GM18499 (cell line): ENCODE measurements around the gene DCAF17.
"Not testable (repeated sequence)": the region's sequence is repeated elsewhere in the genome, so short reads cannot be mapped to it uniquely, and the experiment has no call there.

Experiments used
- ATAC-seq: cut with Tn5 transposase; IDR thresholded peaks from one replicate; pipeline ENCODE4 v1.9.1; 2021; ENCODE audit warnings: moderate number of reproducible peaks; ENCODE audit not compliant: insufficient read depth, unreplicated experiment

DCAF17 gene

GRCh38 chr2:171441470-171441869 lies 7.4 kb downstream of the DCAF17 start:
- ATAC-seq: no peak

DNA sequence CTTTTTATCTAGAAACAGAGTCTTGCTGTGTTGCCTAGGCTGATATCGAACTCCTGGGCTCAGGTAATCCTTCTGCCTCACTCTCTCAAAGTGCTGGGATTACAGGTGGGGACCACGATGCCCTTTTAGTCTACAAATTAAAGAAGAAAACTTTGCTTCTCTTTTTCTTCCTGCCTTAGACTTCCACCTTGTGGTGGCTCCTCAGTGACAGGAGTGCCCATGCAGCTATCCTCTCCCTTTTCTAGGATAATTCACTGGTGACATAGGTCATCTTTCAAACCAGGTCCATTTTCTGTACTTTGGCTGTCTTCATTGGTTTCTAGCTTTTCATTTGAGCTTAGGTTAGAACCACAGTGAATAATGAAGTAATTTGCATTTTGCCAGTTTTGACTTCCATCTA lies 13.6 kb downstream of the DCAF17 start:
- no peak for ATAC-seq

GRCh38 chr2:171451074-171451473 lies 17.0 kb downstream of the DCAF17 start:
- no peak for ATAC-seq

DNA sequence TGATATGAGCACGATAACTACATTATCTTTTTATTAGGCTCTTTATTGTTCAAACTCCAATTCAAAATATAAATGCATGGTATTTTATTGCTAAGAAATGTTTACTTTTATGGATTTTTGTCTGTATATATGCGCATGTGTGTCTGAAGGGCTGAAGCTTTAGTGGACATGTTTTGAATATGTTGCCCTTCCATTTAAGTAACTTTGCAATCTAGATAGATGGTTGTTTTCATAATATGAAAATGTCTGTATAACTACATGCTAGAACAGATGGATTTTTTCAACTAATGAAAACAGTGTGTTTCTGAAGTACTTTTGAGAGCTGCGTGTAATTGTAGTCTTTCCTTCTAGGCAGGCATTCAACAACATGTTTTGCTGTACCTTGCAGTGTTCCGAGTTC lies 18.7 kb downstream of the DCAF17 start:
- ATAC-seq: no peak

DNA sequence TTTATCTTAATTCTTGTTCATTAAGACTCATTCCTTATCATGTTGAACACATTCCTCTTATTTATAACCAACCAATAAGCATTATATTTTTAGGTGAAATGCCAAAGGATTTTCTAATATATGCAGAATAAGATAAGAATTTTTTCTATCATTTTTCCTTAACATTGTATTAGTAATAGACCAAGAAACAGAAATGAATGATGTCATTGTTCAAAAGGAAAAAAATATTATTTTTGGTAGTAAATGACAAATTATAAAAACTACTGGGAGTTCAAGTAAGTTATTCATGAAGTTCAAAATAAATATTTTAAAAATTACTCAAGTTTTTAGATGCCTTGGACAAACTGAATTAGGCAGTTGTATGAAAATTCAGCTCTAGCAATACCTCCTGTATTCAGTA lies 25.5 kb downstream of the DCAF17 start:
- ATAC-seq: no peak

GRCh38 chr2:171460537-171460936 lies 26.5 kb downstream of the DCAF17 start:
- no peak for ATAC-seq

DNA sequence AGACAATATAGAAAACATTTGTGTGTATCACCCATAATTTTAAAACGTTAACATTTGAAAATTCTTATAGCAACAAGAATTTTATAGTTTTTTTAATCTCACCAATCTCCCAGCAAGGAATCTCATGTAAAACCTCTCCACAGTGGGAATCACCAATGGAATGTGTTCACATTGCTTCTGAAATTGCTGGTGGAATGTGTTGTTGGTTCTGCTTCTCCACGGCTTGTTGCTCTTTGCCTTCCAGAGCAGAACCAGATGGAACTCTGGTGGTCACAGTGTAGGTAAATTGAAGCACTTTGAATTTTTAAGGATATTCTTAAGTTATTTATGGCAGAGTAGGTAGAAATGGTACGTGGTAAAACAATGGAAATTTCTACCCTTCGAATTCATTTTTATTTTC lies 35.1 kb downstream of the DCAF17 start:
- no peak for ATAC-seq

DNA sequence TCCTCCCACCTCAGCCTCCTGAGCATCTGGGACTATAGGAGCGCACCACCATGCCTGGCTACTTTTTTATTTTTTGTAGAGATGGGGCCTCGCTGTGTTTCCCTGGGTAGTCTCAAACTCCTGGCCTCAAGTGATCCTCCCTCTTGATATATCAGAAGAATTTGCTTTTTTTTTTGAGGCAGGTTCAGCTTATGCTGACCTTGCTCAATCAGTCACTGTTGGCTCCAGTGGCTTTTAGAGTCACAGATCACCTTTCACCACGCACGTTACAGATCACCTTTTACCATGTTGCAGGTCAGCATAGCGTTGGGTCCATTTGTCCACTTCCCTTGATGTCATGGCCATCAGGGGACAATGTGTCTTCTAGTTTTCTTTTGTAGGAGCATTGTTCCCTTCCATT lies 36.1 kb downstream of the DCAF17 start:
- ATAC-seq: no peak

DNA sequence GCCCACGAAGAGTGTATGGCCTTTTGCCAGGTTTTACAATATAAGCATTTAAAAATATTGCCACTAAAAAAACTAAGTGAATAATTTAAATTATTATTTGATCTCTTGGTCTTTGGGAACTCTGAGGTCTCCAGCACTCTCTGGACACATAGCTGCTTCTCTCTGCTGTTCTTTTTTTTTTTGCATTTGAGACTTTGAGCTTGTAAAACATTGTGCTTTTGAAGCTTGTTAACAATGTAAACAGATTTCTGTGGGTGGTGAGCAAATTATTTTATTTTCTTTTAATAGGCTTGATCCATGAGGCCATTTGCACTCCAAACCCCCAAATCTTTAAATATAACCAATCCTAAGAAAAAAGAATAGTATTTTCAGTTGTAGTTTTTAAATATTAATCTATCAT lies 42.0 kb downstream of the DCAF17 start:
- ATAC-seq: no peak

GRCh38 chr2:171478345-171478744 lies 44.3 kb downstream of the DCAF17 start:
- ATAC-seq: no peak

DNA sequence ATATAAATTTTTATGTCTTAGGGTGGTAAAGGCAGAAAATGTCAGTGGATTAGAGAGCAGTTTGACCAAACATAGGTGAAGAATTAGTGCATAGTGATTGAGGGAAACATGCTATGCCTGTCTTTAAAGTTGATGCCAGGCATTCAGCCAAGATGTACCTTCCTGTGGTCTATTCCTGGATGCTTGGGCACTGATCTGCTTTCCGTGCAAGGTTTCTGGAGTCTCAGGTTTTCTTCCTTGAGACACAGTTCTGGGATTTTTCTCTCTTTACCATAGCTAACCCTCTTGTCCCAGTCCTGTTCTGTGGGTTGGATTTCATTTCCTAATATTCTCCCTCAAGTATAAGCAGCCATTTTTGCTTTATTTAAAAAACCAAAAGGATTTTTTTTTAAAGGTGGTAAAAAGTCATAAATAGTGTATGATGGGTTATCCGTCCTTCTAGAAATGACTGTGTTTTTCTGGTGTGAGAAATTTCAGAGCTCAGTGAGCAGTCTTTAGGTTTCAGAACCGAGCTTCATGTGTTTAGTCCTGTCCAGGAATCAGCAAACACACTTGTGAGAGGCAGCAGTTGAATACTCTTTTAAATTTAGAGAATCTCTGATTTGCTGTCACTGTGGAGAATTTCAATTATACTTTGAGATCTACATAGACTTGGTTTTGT lies 45.3 kb downstream of the DCAF17 start:
- peak; percentile 74 for ATAC-seq

DNA sequence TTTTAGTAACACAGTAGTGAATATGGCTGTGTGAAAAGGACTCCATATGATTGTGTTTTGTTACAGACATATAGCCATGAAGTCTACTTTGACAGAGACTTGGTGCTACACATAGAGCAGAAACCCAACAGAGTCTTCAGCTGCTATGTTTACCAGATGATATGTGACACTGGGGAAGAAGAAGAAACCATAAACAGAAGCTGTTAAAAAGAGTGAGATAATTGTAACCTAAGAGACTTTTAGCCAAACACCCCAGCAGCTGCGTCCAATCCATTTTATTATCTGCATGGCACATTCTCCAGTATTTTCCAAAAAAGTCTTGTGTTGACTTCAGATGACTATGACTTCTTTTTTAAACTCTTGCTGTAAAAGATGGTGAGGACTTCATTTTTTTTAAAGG lies 46.9 kb downstream of the DCAF17 start:
- no peak for ATAC-seq

DNA sequence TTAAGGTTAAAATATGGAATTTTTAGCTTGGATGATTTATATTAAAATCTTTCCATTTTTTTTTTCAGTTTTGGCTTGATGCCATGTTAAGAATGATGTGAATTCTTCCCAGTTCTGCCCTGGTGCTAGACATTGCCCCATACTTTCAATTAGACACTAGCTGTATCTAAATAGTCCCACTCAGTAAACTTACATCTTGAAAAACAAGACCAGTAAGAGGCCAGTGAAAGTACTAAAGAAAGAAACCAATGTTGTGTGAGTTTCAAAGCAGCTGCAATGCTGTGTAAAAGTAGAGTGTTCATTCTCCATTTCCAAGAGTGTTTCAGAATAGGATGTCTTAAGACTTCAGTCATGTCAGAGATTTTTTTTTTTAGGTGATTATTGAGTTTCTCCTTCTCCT lies 48.3 kb downstream of the DCAF17 start:
- ATAC-seq: no peak

GRCh38 chr2:171482877-171483276 lies 48.9 kb downstream of the DCAF17 start:
- ATAC-seq: no peak

DNA sequence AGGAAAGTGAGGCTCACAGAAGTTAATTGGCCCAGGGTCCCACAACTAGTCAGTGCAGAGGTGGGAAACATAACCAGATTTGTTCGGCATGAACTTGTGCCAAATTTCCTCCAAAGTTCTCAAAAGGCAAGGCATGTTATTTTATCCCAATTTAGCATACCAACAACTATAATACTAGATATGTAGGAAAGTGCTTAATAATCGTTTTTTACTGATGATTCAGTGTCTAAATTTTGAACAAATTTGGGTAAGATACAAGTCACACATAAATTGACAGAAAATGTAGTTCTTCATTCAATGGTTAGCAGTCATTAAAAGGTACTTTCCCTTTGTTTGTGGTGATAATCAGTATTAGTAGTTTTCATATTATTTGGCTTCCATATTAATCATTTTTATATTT lies 49.8 kb downstream of the DCAF17 start:
- no peak for ATAC-seq

- no peak for ATAC-seq
Measured at GRCh38 chr2:171485116-171485515, 51.1 kb downstream of the DCAF17 start.

DNA sequence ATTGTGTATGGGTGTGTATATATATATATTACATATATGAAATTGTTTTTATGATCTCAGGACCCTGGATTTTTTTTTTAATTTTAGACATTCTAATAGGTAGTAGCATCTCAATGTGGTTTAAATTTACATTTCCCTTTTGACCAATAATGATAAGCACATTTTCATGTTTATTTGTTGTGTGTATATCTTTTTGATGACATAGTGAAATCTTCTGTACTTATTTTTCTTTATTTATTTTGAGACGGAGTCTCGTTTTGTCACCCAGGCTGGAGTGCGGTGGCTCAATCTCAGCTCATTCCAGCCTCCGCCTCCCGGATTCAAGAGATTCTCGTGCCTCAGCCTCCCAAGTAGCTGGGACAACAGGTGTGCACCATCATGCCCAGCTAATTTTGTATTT lies 53.2 kb downstream of the DCAF17 start:
- ATAC-seq: no peak

DNA sequence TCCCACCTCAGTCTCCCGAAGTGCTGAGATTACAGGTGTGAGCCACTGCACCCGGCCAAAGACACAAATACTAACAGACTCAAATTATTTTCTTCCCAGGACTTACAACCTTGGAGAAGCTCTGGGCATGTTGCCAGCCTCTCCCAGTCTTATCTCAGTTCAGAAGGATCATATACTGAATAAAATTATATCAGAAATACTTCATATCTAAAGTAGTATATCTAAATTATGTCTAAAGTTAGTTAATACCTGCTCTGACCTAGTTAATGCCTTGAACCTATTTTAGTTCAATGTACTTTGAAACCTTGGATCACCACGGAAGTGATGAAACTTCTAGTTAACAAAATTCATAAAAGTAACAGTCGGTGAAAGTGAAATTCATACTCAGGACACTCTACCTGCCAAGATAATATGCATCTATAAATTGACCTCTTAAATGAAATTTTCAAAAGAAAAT lies 53.8 kb downstream of the DCAF17 start:
- ATAC-seq: no peak

- ATAC-seq: no peak
Measured at GRCh38 chr2:171490577-171490976, 56.6 kb downstream of the DCAF17 start.

GRCh38 chr2:171491292-171491691 lies 57.3 kb downstream of the DCAF17 start:
- ATAC-seq: no peak

- ATAC-seq: no peak
Measured at GRCh38 chr2:171492664-171493063, 58.6 kb downstream of the DCAF17 start.

DNA sequence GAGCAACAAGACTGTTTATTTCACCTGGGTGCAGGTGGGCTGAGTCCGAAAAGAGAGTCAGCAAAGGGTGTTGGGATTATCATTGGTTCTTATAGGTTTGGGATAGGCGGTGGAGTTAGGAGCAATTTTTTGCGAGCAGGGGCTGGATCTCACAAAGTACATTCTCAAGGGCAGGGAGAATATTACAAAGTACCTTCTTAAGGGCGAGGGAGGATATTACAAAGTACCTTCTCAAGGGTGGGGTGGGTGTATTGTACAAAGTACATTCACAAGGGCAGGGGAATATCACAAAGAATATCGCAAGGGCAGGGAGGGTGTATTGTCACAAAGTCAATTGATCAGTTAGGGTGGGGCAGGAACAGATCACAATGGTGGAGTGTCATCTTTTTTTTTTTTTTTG lies 63.6 kb downstream of the DCAF17 start:
- ATAC-seq: not testable (repeated sequence)

- no peak for ATAC-seq
Measured at GRCh38 chr2:171505374-171505773, 71.3 kb downstream of the DCAF17 start.
